GM13977 (cell line): ENCODE measurements around the gene PNPLA5.

ENCODE experiments used
- DNase-seq: peaks from one replicate; pipeline ENCODE4 v3.0.0; 2012; ENCODE audit warnings: low spot score
- CTCF ChIP-seq: IDR thresholded peaks from 2 replicates; pipeline ENCODE4 v1.5.1; 2012; ENCODE audit warnings: mild to moderate bottlenecking, control low read depth; ENCODE audit not compliant: insufficient read depth; ENCODE audit errors: extremely low read depth, missing control alignments
- in situ Hi-C: fragments of 300-500 bp; cut with MboI; formaldehyde crosslinking; loops from one replicate; pipeline ENCODE4 v1.12.0; 2022; ENCODE audit warnings: low sequenced_read_pairs, low pct_unique_long_range_greater_than_20kb, mixed read lengths, inconsistent platforms; ENCODE audit not compliant: unreplicated experiment

PNPLA5 gene

GRCh38 chr22:43830931-43831560, 60.8 kb downstream of the PNPLA5 start:
- no peak for DNase-seq
- in situ Hi-C loops, result no loop called here
- no peak for TF ChIP-seq CTCF

GRCh38 chr22:43829904-43830851, 61.6 kb downstream of the PNPLA5 start:
- in situ Hi-C loops, result no loop called here
- no peak for DNase-seq

More at GRCh38 chr22:43829904-43830851, 61.6 kb downstream of the PNPLA5 start:
- no peak for TF ChIP-seq CTCF
